Esophagus (tissue), 2 donors: ENCODE measurements around the gene LINS1. TPM values are rescaled to one million over a fixed set of nuclear protein-coding genes. Genes with fewer than 3 reads are reported as not detected.
A peak's percentile ranks its signal among the peaks of the same experiment; 100 is the strongest.

Experiments
- H3K27ac ChIP-seq, 2 donors: one replicate each; pipeline ENCODE4 v1.5.1; 2013; ENCODE audit warnings: low read depth in 2 of 2, mild to moderate bottlenecking in 2 of 2, inconsistent platforms in 1 of 2, low read length in 1 of 2, moderate library complexity in 1 of 2
- H3K27me3 ChIP-seq, 2 donors: one replicate each; pipeline ENCODE4 v1.6.1; 2013; ENCODE audit warnings: low read length in 2 of 2, control low read depth in 1 of 2, mild to moderate bottlenecking in 1 of 2; ENCODE audit not compliant: insufficient read depth in 2 of 2, control insufficient read depth in 1 of 2
- H3K36me3 ChIP-seq, 2 donors: one replicate each; pipeline ENCODE4 v1.6.1; 2013; ENCODE audit warnings: low read length in 1 of 2; ENCODE audit not compliant: control insufficient read depth in 2 of 2, insufficient read depth in 2 of 2
- H3K4me1 ChIP-seq, 2 donors: one replicate each; pipeline ENCODE4 v1.6.1; 2013; ENCODE audit warnings: low read length in 1 of 2; ENCODE audit not compliant: control insufficient read depth in 2 of 2, insufficient read depth in 2 of 2
- H3K4me3 ChIP-seq, 2 donors: one replicate each; pipeline ENCODE4 v1.5.1; 2013; ENCODE audit warnings: low read length in 2 of 2, mild to moderate bottlenecking in 2 of 2, low read depth in 1 of 2, moderate library complexity in 1 of 2
- H3K9me3 ChIP-seq, 2 donors: one replicate each; pipeline ENCODE4 v1.6.1; 2013; ENCODE audit warnings: mild to moderate bottlenecking in 2 of 2, low read depth in 1 of 2, low read length in 1 of 2, moderate library complexity in 1 of 2; ENCODE audit not compliant: control insufficient read depth in 2 of 2, insufficient read depth in 1 of 2
- WGBS, 2 donors: extraction: QIAGEN DNeasy Blood & Tissue Kit; methylation state at CpG; one replicate each; pipeline ENCODE4 v1.1.7; 2013; 5-methylcytosine and 5-hydroxymethylcytosine counted together
- polyA plus RNA-seq, 2 donors: library from polyadenylated mRNA; stranded (reverse); fragments of 200-250 nt; gene quantifications; one replicate each; pipeline ENCODE4 v1.2.3, GENCODE V29; 2013
- donor health status: healthy with polysubstance abuse.
- donor health status: Bipolar disorder and iron deficiency.

Gene LINS1
- polyA plus RNA-seq, 2 donors = 5.9 to 10.6 TPM

- Histone ChIP-seq H3K4me1 (no peaks in the 10 kb centered on the region), H3K27ac (no peak overlapping the region), H3K27me3 (no peaks in the 10 kb centered on the region), H3K9me3 (peaks cover 0 to 2% of the 10 kb centered on the region in 2 donors), H3K4me3 (no peak overlapping the region), H3K36me3 (peaks cover 6 to 8% of the 10 kb centered on the region in 2 donors)
- 81% methylated on average over 8 of the region's 8 CpGs for WGBS, 2 donors
Measured at GRCh38 chr15:100569391-100569790, 32.6 kb downstream of the LINS1 start.

- Histone ChIP-seq H3K27me3 (no peaks in the 10 kb centered on the region), H3K4me1 (no peaks in the 10 kb centered on the region), H3K4me3 (no peak overlapping the region), H3K27ac (no peak overlapping the region), H3K9me3 (peaks cover 0 to 2% of the 10 kb centered on the region in 2 donors), H3K36me3 (peaks cover 3 to 6% of the 10 kb centered on the region in 2 donors)
- 93 to 96% methylated on average over 6 of the region's 6 CpGs for WGBS, 2 donors
Measured at GRCh38 chr15:100566850-100567628, 34.9 kb downstream of the LINS1 start.

- H3K9me3 ChIP-seq = peaks cover 0 to 2% of the 10 kb centered on the region in 2 donors
- peaks cover 3 to 4% of the 10 kb centered on the region in 2 donors for H3K36me3 ChIP-seq
- H3K27ac ChIP-seq = peak overlapping the region in 1 of 2 donors; percentile 8
- WGBS, 2 donors = 64 to 68% methylated on average over 3 of the region's 3 CpGs
- H3K27me3 ChIP-seq = no peaks in the 10 kb centered on the region
- no peak overlapping the region for H3K4me3 ChIP-seq
- H3K4me1 ChIP-seq = no peaks in the 10 kb centered on the region
Measured at GRCh38 chr15:100565591-100565990, 36.4 kb downstream of the LINS1 start.

GRCh38 chr15:100560323-100560722, 41.7 kb downstream of the LINS1 start:
- Histone ChIP-seq H3K27ac (no peak overlapping the region), H3K9me3 (no peaks in the 10 kb centered on the region), H3K4me3 (no peak overlapping the region), H3K36me3 (no peaks in the 10 kb centered on the region), H3K4me1 (no peaks in the 10 kb centered on the region), H3K27me3 (no peaks in the 10 kb centered on the region)

- H3K36me3 ChIP-seq = no peaks in the 10 kb centered on the region
- no peaks in the 10 kb centered on the region for H3K27me3 ChIP-seq
- no peak overlapping the region for H3K27ac ChIP-seq
- H3K4me3 ChIP-seq = no peak overlapping the region
- WGBS, 2 donors = 59 to 67% methylated on average over 2 of the region's 2 CpGs
- H3K4me1 ChIP-seq = no peaks in the 10 kb centered on the region
- no peaks in the 10 kb centered on the region for H3K9me3 ChIP-seq
Measured at GRCh38 chr15:100559330-100559729, 42.7 kb downstream of the LINS1 start.

GRCh38 chr15:100558771-100559254, 43.2 kb downstream of the LINS1 start:
- no peaks in the 10 kb centered on the region for H3K36me3 ChIP-seq

GRCh38 chr15:100553468-100553867, 48.5 kb downstream of the LINS1 start:
- Histone ChIP-seq H3K27ac (no peak overlapping the region), H3K27me3 (no peaks in the 10 kb centered on the region), H3K36me3 (no peaks in the 10 kb centered on the region), H3K4me3 (no peak overlapping the region), H3K4me1 (no peaks in the 10 kb centered on the region), H3K9me3 (no peaks in the 10 kb centered on the region)
- WGBS, 2 donors = 91 to 93% methylated on average over 16 of the region's 16 CpGs

More at GRCh38 chr15:100558771-100559254, 43.2 kb downstream of the LINS1 start:
- Histone ChIP-seq H3K4me1 (no peaks in the 10 kb centered on the region), H3K27ac (no peak overlapping the region), H3K4me3 (no peak overlapping the region), H3K27me3 (no peaks in the 10 kb centered on the region), H3K9me3 (no peaks in the 10 kb centered on the region)
- WGBS, 2 donors = 96% methylated on average over 46 to 50 of the region's 50 CpGs

GRCh38 chr15:100547961-100548360, 54.0 kb downstream of the LINS1 start:
- 79 to 82% methylated on average over 5 of the region's 5 CpGs for WGBS, 2 donors
- Histone ChIP-seq H3K9me3 (peaks cover 0 to 5% of the 10 kb centered on the region in 2 donors), H3K36me3 (no peaks in the 10 kb centered on the region), H3K27ac (no peak overlapping the region), H3K4me1 (peaks cover 2% of the 10 kb centered on the region in 2 donors), H3K27me3 (no peaks in the 10 kb centered on the region), H3K4me3 (no peak overlapping the region)

GRCh38 chr15:100544946-100545345, 57.0 kb downstream of the LINS1 start:
- H3K4me3 ChIP-seq = no peak overlapping the region
- no peaks in the 10 kb centered on the region for H3K27me3 ChIP-seq
- WGBS, 2 donors = 68 to 76% methylated on average over 6 of the region's 6 CpGs

More at GRCh38 chr15:100544946-100545345, 57.0 kb downstream of the LINS1 start:
- H3K36me3 ChIP-seq = no peaks in the 10 kb centered on the region
- H3K27ac ChIP-seq = no peak overlapping the region
- peaks cover 0 to 5% of the 10 kb centered on the region in 2 donors for H3K9me3 ChIP-seq
- peaks cover 2% of the 10 kb centered on the region in 2 donors for H3K4me1 ChIP-seq
